ELR (cell line): Measurements from ENCODE around the gene ST3GAL4.
A peak's percentile ranks its signal among the peaks of the same experiment; 100 is the strongest.
"Not testable (repeated sequence)": the region's sequence is repeated elsewhere in the genome, so short reads cannot be mapped to it uniquely, and the experiment has no call there.

Experiments
- DNase-seq: peaks from one replicate; pipeline ENCODE4 v3.0.0-alpha.2; 2015; ENCODE audit warnings: low read depth

The ST3GAL4 gene

GRCh38 chr11:126365508-126365907 is 10.0 kb downstream of the ST3GAL4 start:
- DNase-seq, result not testable (repeated sequence)

- DNase-seq, result no peak
These were observed 10.8 kb downstream of the ST3GAL4 start for GRCh38 chr11:126366064-126366822.

DNA sequence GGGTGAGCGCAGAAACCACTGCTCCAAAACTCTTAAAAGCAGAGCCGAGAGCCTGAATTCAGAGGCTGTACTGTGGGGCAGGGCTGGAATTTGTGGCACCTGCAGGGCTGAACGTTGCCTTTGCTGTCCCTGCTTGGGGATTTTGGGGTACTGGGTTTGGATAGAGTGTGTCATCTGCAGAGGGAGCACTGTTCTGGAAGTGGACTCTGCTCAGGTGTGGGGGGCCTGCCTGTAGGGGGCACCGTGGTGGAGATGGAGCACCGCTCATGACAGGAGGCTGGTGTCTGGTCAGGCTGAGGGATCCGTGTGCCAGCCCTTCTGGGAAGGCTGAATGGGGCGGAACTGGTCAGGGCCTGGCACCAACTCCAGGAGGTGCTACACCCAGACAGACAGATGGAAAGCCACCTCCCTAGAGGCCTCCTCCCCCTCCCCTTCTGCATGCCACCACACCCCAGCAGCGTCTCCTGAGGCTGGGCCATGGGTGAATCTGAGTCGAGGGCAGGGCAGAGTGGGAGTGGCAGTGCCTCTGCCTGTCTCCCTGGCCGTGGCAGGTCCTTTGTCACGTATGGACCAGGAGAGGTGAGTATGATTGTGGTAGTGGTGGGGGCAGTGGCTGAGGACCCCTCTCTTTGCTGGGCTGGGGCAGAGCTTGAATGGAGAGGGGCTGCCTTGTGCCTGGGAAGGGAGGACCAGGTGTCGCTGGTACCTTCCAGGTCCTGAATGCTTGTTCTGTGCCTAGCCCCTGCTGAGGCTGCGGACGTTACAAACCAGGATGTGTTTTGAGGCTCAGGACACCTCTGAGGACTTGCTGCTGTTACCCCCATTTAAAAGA is 11.6 kb downstream of the ST3GAL4 start:
- not testable (repeated sequence) for DNase-seq

- DNase-seq, result not testable (repeated sequence)
These were observed 12.3 kb downstream of the ST3GAL4 start for GRCh38 chr11:126367806-126368205.

DNA sequence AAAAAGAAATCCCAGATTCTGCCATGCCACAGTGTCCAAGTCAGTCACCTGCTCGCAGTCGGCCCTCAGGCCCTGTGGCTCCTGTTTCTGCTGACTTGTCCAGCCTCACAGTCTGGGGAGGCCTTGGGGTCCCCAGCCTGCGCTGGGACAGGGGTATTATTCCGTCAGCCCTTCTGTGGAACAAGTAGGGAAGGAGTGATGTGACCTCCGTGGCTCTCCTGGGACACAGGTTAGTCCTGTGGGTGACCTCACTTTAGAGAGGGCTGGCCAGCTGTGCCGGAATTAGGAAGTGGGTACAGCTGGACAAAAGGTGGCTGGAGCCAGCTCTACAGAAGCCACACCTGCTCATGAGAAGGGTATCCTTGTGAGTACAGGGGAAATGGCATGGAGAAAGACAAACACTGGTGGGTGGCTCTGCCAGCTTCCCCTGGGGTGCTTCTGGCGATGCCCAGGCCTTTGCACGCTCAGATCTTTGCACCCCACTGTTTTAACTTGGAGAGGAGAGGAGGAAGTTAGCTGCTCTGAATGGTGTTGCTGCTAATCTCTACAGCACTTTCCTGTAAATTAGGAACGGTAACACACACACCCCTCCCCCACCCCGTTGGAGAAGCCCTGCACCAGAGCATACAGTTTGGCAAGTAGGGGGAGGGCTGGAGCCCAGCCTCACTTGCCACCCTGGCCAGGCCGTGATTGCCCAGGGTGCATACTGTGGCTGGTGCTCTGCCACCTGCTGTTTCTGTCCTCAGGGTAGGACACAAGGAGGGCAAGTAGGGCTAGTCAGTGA is 13.0 kb downstream of the ST3GAL4 start:
- not testable (repeated sequence) for DNase-seq

GRCh38 chr11:126370016-126370415 is 14.5 kb downstream of the ST3GAL4 start:
- no peak for DNase-seq

GRCh38 chr11:126371595-126371994 is 16.1 kb downstream of the ST3GAL4 start:
- no peak for DNase-seq

GRCh38 chr11:126373389-126374066 is 18.0 kb downstream of the ST3GAL4 start:
- not testable (repeated sequence) for DNase-seq

DNA sequence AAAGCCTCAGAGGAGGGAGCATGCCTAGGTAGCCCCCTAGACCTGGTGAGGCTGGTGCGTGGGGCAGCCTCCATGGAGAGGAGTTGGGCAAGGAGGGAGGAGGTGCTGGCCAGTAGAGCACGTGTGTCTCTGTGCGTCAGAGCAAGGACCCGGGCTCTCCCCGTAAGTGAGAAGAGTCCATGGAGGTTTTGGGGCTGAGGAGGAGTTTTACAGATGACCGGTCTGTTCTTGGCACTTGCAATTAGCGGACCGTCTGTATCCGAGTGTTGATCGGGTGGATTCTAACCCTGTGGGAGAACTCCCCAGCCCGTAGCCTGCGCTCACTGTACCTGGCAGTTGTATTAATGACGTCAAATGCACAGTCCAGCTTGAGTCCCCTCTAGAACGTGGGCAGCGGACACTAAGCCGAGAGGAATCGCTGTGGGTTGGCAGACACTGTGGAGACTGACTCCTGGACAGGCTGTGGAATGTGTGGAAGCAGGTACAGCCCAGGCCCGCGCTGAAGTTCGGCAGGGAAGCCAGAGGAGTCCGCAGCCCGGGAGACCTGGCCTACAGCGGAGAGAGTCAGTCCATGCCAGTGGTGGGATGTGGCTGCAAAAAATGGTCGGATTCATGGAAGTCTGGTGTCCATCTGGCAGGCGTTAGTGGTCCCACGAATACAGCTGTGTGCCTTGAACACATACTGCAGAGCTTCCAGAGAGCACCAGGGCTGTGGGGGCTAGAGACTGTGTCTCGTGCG is 19.2 kb downstream of the ST3GAL4 start:
- DNase-seq, result not testable (repeated sequence)

DNA sequence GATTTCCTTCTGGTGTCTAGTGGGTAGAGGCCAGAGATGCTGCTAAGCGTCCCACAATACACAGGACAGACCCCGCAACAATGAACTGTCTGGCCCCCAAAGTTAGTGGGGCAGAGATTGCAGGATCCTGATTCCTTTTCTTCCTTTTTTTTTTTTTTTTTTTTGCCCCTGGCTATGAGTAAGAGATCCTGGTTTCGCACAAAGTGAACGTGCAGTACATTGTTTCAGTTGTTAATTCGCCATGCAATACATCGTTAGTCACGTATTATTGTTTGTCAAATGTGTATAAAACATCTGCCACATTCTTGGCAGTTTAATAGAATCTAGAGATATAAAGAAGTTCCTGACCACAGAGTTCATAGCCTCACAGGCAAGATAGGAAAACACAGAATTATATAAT is 20.2 kb downstream of the ST3GAL4 start:
- peak; percentile 53 for DNase-seq

- DNase-seq, result no peak
These were observed 23.3 kb downstream of the ST3GAL4 start for GRCh38 chr11:126378763-126379162.

DNA sequence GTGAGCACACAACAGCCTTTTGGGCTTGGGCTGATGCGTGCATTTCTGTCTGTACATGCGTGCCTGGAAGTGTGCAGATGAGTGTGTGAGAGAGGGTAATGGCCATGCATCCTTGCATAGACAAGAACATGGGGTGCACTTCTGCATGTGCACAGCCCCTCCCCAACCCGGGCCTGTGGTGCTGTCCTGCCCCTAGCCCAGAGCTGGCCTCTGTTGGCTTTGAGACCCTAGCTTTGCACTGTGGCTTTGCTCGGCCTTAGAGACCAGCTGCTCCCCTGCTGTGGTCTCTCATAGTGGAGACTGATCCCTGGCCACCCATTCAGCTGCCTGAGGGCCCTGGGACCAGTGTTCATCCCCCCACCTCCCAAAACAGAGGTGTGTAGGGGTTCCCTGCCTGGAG is 25.4 kb downstream of the ST3GAL4 start:
- no peak for DNase-seq

- not testable (repeated sequence) for DNase-seq
These were observed 26.5 kb downstream of the ST3GAL4 start for GRCh38 chr11:126381960-126382359.

DNA sequence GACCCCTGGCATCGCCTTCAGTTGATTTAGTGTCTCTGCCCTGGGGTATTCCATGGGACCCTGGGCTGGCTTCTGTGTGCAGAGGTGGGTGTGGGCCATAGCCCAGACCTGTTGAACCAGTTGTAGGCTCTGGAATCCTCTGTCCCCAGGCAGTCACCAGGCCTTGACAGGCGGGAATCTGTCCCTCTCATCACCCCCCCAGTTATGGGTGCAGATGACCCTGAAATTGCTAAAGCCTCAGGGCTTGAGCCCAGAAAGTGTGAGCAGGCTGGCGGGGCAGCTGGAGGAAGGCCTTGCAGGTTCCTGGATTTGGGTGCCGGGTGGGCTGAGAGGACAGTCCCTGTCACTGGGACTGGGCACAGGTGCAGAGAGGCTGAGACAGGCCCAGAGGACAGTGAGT is 27.2 kb downstream of the ST3GAL4 start:
- DNase-seq, result not testable (repeated sequence)

DNA sequence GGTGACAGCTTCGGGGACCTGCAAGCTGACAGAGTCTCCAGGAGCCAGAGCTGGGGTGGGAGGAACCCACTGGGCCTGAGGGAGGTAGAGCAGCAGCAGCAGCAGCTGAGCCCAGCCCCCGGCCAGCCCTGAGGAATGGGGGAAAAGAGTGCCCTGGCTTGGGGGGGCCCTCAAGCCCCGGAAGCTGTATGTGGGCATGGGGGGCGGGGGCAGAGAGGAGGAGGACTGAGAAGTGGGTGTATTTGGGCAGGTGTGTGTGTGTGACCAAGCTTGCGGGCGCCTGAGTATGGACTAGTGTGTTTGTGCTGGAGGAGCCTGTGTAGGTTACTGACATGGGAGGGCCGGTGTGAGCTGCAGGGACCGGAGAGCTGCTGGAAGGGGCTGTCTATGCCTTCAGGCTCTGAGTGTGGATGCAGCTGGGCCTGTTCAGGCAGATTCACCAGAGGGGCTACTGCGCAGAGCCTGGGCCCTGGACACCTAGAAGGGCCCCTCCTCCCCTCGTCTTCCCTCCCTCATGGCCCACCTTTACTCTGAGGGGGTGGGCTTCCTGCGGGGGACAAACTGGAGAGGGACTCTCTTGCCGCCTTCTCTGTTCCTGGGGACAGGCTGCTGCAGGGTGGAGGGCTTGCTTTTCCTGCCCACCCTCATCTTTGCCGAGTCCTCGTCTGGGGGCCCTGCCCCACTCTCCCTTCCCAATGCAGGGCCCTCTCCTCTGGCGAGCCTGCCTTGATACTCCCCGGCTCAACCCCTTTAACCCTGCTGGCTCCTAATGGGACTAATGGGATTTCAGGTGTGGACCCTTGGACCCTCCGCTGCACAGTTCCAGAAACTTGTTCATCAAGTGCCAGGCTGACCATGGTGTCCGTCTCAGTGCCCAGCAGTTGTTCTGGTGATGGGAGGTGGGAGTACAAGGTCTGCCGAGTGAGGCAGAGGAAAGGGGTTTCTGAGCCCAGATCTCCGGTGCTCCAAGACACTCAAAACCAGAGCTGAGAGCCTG is 28.2 kb downstream of the ST3GAL4 start:
- no peak for DNase-seq

GRCh38 chr11:126384449-126385070 is 29.1 kb downstream of the ST3GAL4 start:
- DNase-seq, result no peak

DNA sequence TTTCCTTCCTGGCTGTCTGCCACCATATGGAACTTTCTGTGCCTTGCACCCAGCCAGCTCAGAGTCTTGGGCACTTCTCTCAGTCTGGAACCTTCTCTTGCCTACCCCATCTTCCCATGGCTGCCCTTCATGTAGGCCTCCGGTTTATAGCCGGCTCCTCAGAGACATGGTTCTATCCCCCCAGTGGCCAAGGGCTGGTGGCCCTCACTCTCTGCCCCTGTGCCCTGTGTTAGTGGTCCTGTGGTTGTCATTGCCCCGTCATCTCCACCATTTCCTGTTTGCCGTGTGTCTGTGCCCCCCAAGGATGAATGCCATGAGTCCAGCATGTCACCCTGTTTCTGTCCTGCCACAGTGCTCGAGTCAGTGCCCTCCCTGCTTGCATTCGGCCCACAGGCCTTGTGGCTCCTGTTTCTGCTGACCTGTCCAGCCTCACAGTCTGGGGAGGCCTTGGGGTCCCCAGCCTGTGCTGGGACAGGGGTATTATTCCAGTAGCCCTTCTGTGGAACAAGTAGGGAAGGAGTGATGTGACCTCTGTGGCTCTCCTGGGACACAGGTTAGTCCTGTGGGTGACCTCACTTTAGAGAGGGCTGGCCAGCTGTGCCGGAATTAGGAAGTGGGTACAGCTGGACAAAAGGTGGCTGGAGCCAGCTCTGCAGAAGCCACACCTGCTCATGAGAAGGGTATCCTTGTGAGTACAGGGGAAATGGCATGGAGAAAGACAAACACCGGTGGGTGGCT is 30.7 kb downstream of the ST3GAL4 start:
- no peak for DNase-seq

DNA sequence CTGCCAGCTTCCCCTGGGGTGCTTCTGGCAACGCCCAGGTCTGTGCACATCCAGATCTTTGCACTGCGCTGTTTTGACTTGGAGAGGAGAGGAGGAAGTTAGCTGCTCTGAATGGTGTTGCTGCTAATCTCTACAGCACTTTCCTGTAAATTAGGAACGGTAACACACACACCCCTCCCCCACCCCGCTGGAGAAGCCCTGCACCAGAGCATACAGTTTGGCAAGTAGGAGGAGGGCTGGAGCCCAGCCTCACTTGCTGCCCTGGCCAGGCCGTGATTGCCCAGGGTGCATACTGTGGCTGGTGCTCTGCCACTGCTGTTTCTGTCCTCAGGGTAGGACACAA is 31.2 kb downstream of the ST3GAL4 start:
- DNase-seq, result not testable (repeated sequence)

GRCh38 chr11:126387857-126388256 is 32.4 kb downstream of the ST3GAL4 start:
- no peak for DNase-seq
